HepG2 (cell line): ENCODE results near the gene TMEM98. TPM values are rescaled to one million over a fixed set of nuclear protein-coding genes. Genes with fewer than 3 reads are reported as not detected.
A peak's percentile ranks its signal among the peaks of the same experiment; 100 is the strongest.

Source experiments
- ATF5 ChIP-seq: sonication (generic); formaldehyde crosslinking; IDR thresholded peaks from 2 replicates; pipeline ENCODE4 v1.4.0; 2020; ENCODE audit warnings: mild to moderate bottlenecking, low read depth, missing genetic modification reagents
- ELK4 ChIP-seq: sonication (generic); formaldehyde crosslinking; IDR thresholded peaks from 2 replicates; pipeline ENCODE4 v1.9.0; 2021; ENCODE audit warnings: missing genetic modification reagents, borderline replicate concordance
- FOXO4 ChIP-seq: sonication (generic); formaldehyde crosslinking; conservative IDR thresholded peaks from 2 replicates; pipeline ENCODE4 v1.8.1; 2023; ENCODE audit warnings: missing genetic modification reagents
- IRF9 ChIP-seq: sonication (generic); formaldehyde crosslinking; IDR thresholded peaks from 2 replicates; pipeline ENCODE4 v1.8.0; 2022; ENCODE audit warnings: missing genetic modification reagents, mild to moderate bottlenecking, borderline replicate concordance
- NR2C2 ChIP-seq: sonication (generic); formaldehyde crosslinking; IDR thresholded peaks from 2 replicates; pipeline ENCODE4 v1.4.0; 2020; ENCODE audit warnings: missing genetic modification reagents, mild to moderate bottlenecking, moderate library complexity, borderline replicate concordance
- NR2F2 ChIP-seq: IDR thresholded peaks from 2 replicates; pipeline ENCODE4 v1.6.1; 2012; ENCODE audit warnings: low read depth, inconsistent platforms, borderline replicate concordance
- SMAD3 ChIP-seq: sonication (generic); formaldehyde crosslinking; IDR thresholded peaks from 2 replicates; pipeline ENCODE4 v1.4.0; 2020; ENCODE audit warnings: missing genetic modification reagents
- TAF15 ChIP-seq: fragments of 200-400 bp; formaldehyde crosslinking; IDR thresholded peaks from one replicate; pipeline ENCODE4 v1.6.1; 2018; ENCODE audit warnings: mild to moderate bottlenecking, low read depth, low read length; ENCODE audit not compliant: poor library complexity, severe bottlenecking
- ZBTB14 ChIP-seq: sonication (generic); formaldehyde crosslinking; IDR thresholded peaks from 2 replicates; pipeline ENCODE4 v1.4.0; 2020; ENCODE audit warnings: missing genetic modification reagents
- ZNF333 ChIP-seq: sonication (generic); formaldehyde crosslinking; IDR thresholded peaks from 2 replicates; pipeline ENCODE4 v1.4.0; 2020; ENCODE audit warnings: mild to moderate bottlenecking, missing genetic modification reagents, borderline replicate concordance
- ZNF484 ChIP-seq: sonication (generic); formaldehyde crosslinking; IDR thresholded peaks from 2 replicates; pipeline ENCODE4 v1.5.1; 2020; ENCODE audit warnings: mild to moderate bottlenecking, low read depth, missing genetic modification reagents, borderline replicate concordance
- ZNF512B ChIP-seq: sonication (generic); formaldehyde crosslinking; IDR thresholded peaks from 2 replicates; pipeline ENCODE4 v1.5.1; 2020; ENCODE audit warnings: missing genetic modification reagents, mild to moderate bottlenecking, borderline replicate concordance
- ZNF597 ChIP-seq: sonication (generic); formaldehyde crosslinking; IDR thresholded peaks from 2 replicates; pipeline ENCODE4 v1.5.0; 2020; ENCODE audit warnings: missing genetic modification reagents
- ZNF780A ChIP-seq: sonication (generic); formaldehyde crosslinking; IDR thresholded peaks from 2 replicates; pipeline ENCODE4 v1.8.0; 2022; ENCODE audit warnings: mild to moderate bottlenecking, missing genetic modification reagents, moderate library complexity
- ZNF782 ChIP-seq: sonication (generic); formaldehyde crosslinking; IDR thresholded peaks from 2 replicates; pipeline ENCODE4 v1.4.0; 2020; ENCODE audit warnings: missing genetic modification reagents, mild to moderate bottlenecking, borderline replicate concordance
- ZNF83 ChIP-seq: sonication (generic); formaldehyde crosslinking; IDR thresholded peaks from 2 replicates; pipeline ENCODE4 v1.4.0; 2020; ENCODE audit warnings: missing genetic modification reagents, mild to moderate bottlenecking, borderline replicate concordance
- ZSCAN29 ChIP-seq: sonication (generic); formaldehyde crosslinking; conservative IDR thresholded peaks from 2 replicates; pipeline ENCODE4 v1.4.0; 2020; ENCODE audit warnings: mild to moderate bottlenecking, missing genetic modification reagents
- polyA plus RNA-seq, 8 experiments: library from polyadenylated mRNA; depleted of rRNA in 3 of 8; stranded (reverse) in 7 of 8; unstranded in 1 of 8; fragments of >200 nt; fragmentation: Illumina TruSeq in 4 of 8; extraction: Trizol in 4 of 8; gene quantifications; 2 replicates each; pipeline versions ENCODE4 v1.2.1 to v1.2.3, GENCODE V29; 2011 to 2016; ENCODE audit warnings: low read depth in 4 of 8, missing spikeins in 1 of 8, mixed read lengths in 1 of 8; ENCODE audit not compliant: insufficient read depth in 1 of 8
- total RNA-seq, 5 experiments: library from RNA; depleted of rRNA; stranded (reverse); fragments of >200 nt; fragmentation: Illumina TruSeq; extraction: Trizol; gene quantifications; 2 replicates each; pipeline ENCODE4 v1.2.3, GENCODE V29; 2016; ENCODE audit warnings: low read depth in 1 of 5

Gene TMEM98
- total and polyA plus RNA-seq, 2 of the 13 experiments (the other 11 are each of a cell fraction or from before 2014, with no cell fraction given), result 103 to 175 TPM

GRCh38 chr17:32903774-32904673, 23.9 kb upstream of the TMEM98 start (continued):
- TF ChIP-seq ZNF484 (CRISPR knock-in tag) (no peak), ZNF512B (CRISPR knock-in tag) (no peak), ZNF597 (no peak), ZBTB14 (CRISPR knock-in tag) (no peak), IRF9 (CRISPR knock-in tag) (no peak), ZSCAN29 (CRISPR knock-in tag) (no peak), TAF15 (no peak), SMAD3 (CRISPR knock-in tag) (no peak), ELK4 (CRISPR knock-in tag) (no peak), FOXO4 (no peak), ZNF333 (CRISPR knock-in tag) (no peak), ZNF83 (no peak), ZNF782 (CRISPR knock-in tag) (no peak), NR2C2 (no peak), ZNF780A (CRISPR knock-in tag) (no peak), ATF5 (CRISPR knock-in tag) (no peak), NR2F2 (peak; percentile 75)
